K562 (cell line): ENCODE results near the gene RNF126. TPM values are rescaled to one million over a fixed set of nuclear protein-coding genes. Genes with fewer than 3 reads are reported as not detected.
A peak's percentile ranks its signal among the peaks of the same experiment; 100 is the strongest.

ENCODE experiments used
- ATAC-seq: fragments of 200-7000 bp; cut with Tn5 transposase; 3 replicates; pipeline ENCODE4 v1.9.1; 2020; ENCODE audit warnings: moderate library complexity
- BruUV-seq: library from RNA; stranded (reverse); fragments of 400-500 nt; replicated peaks from 2 replicates; lab custom pipeline; 2021; lab: Mats Ljungman, UMichigan
- CTCF ChIA-PET: fragments of 300-600 bp; formaldehyde crosslinking; extraction: SDS; loops from one replicate; lab custom pipeline; 2021; ENCODE audit warnings: low intra/inter-chr PET ratio; lab: Yijun Ruan, JAX
- POLR2A ChIA-PET: fragments of 300-600, 350-650 bp; sonication (Branson Sonifier 250); formaldehyde crosslinking; extraction: SDS; loops from one replicate; lab custom pipeline; 2021; ENCODE audit warnings: antibody characterized with exemption, inconsistent platforms; lab: Yijun Ruan, JAX
- DNase-seq, 4 experiments: peaks; one replicate each; pipeline versions ENCODE4 v3.0.0 to v3.0.0-alpha.2; 2011 to 2018; ENCODE audit warnings: low spot score in 3 of 4, mixed read lengths in 3 of 4; ENCODE audit errors: extremely low read depth in 1 of 4
- FAIRE-seq: peaks from 2 replicates; lab custom pipeline; 2011; peaks lifted over from hg19 to GRCh38; lab: Jason Lieb, UNC
- H2AFZ ChIP-seq: 2 replicates; pipeline ENCODE4 v1.6.0; 2011; ENCODE audit warnings: low read depth, low read length, control low read depth, inconsistent platforms
- H3K27ac ChIP-seq: fragments of 200-600 bp; 3 replicates; pipeline ENCODE4 v1.8.0; 2011; ENCODE audit warnings: low read depth, mild to moderate bottlenecking, control low read depth, inconsistent platforms, low read length, moderate library complexity, mixed read lengths; ENCODE audit errors: extremely low read depth
- H3K27me3 ChIP-seq, 2 experiments: fragments of 300-600 bp in 1 of 2; 2 replicates in 1 of 2; 3 replicates in 1 of 2; pipeline versions ENCODE4 v1.6.0 to v1.8.0; 2011; ENCODE audit warnings: inconsistent platforms in 2 of 2, low read length in 2 of 2, mild to moderate bottlenecking in 1 of 2, mixed read lengths in 1 of 2, moderate library complexity in 1 of 2; ENCODE audit not compliant: control insufficient read depth in 2 of 2, insufficient read depth in 2 of 2
- H3K36me3 ChIP-seq: fragments of 300-600 bp; 3 replicates; pipeline ENCODE4 v1.8.0; 2011; ENCODE audit warnings: mild to moderate bottlenecking, low read length, inconsistent platforms; ENCODE audit not compliant: control insufficient read depth, insufficient read depth
- H3K4me1 ChIP-seq, 2 experiments: fragments of 200-600 bp in 1 of 2; replicated peaks in 1 of 2; 2 replicates in 1 of 2; 3 replicates in 1 of 2; pipeline versions ENCODE4 v1.5.1 to v1.8.0; 2011; ENCODE audit warnings: inconsistent platforms in 2 of 2, low read length in 2 of 2, mild to moderate bottlenecking in 1 of 2, mixed read lengths in 1 of 2, moderate library complexity in 1 of 2; ENCODE audit not compliant: control insufficient read depth in 2 of 2, insufficient read depth in 2 of 2
- H3K4me2 ChIP-seq: 2 replicates; pipeline ENCODE4 v1.6.1; 2011; ENCODE audit warnings: low read length, control low read depth, inconsistent platforms, mixed read lengths; ENCODE audit not compliant: insufficient read depth
- H3K4me3 ChIP-seq: fragments of 200-600 bp; sonication (generic), shearing (Covaris generic); 2 replicates; pipeline ENCODE4 v1.5.1; 2016; ENCODE audit warnings: control low read depth, inconsistent platforms
- H3K79me2 ChIP-seq: fragments of 200-600 bp; 3 replicates; pipeline ENCODE4 v1.8.0; 2011; ENCODE audit warnings: low read length, inconsistent platforms; ENCODE audit not compliant: control insufficient read depth, insufficient read depth
- H3K9ac ChIP-seq, 2 experiments: 2 replicates each; pipeline versions ENCODE4 v1.6.0 to v1.6.1; 2011; ENCODE audit warnings: low read depth in 2 of 2, low read length in 2 of 2, control low read depth in 1 of 2, inconsistent platforms in 1 of 2, mild to moderate bottlenecking in 1 of 2, mixed read lengths in 1 of 2; ENCODE audit not compliant: insufficient read depth in 1 of 2
- H3K9me1 ChIP-seq: one replicate; pipeline ENCODE4 v1.6.0; 2011; ENCODE audit warnings: inconsistent platforms, mild to moderate bottlenecking, low read length, moderate library complexity; ENCODE audit not compliant: control insufficient read depth, insufficient read depth
- H3K9me3 ChIP-seq: replicated peaks from 2 replicates; pipeline ENCODE4 v1.5.1; 2011; ENCODE audit warnings: low read depth, low read length, inconsistent platforms; ENCODE audit not compliant: control insufficient read depth, insufficient read depth
- H4K20me1 ChIP-seq: replicated peaks from 2 replicates; pipeline ENCODE4 v1.6.1; 2011; ENCODE audit warnings: low read length, inconsistent platforms, mixed read lengths; ENCODE audit not compliant: control insufficient read depth, insufficient read depth
- CAMTA2 ChIP-seq: fragments of 250-450 bp; sonication (Bioruptor Pico); conservative IDR thresholded peaks from 2 replicates; pipeline ENCODE4 v1.5.1; 2022
- CC2D1A ChIP-seq: fragments of 450-650 bp; IDR thresholded peaks from 2 replicates; pipeline ENCODE4 v1.6.1; 2017; ENCODE audit warnings: mild to moderate bottlenecking
- DMBX1 ChIP-seq: fragments of 250-450 bp; sonication (Bioruptor Pico); IDR thresholded peaks from 2 replicates; pipeline ENCODE4 v1.8.0; 2022; ENCODE audit warnings: inconsistent platforms, mild to moderate bottlenecking, moderate library complexity, borderline replicate concordance
- GATAD2B ChIP-seq: fragments of 450-650 bp; IDR thresholded peaks from 2 replicates; pipeline ENCODE4 v1.6.1; 2017; ENCODE audit warnings: mild to moderate bottlenecking, borderline replicate concordance
- SMARCC2 ChIP-seq: fragments of 450-650 bp; IDR thresholded peaks from 2 replicates; pipeline ENCODE4 v1.6.1; 2017; ENCODE audit warnings: antibody characterized with exemption, moderate library complexity, mild to moderate bottlenecking, low read depth
- STAG1 ChIP-seq: sonication (generic); formaldehyde crosslinking; IDR thresholded peaks from 2 replicates; pipeline ENCODE4 v1.5.0; 2020; ENCODE audit warnings: missing genetic modification reagents, borderline replicate concordance
- TRIM24 ChIP-seq, 2 experiments: fragments of 450-650 bp; IDR thresholded peaks; 2 replicates each; pipeline ENCODE4 v1.6.1; 2016
- ZBTB7A ChIP-seq: IDR thresholded peaks from 2 replicates; pipeline ENCODE4 v1.6.1; 2011; ENCODE audit warnings: low read depth, mild to moderate bottlenecking, low read length, moderate library complexity, borderline replicate concordance; ENCODE audit not compliant: control insufficient read depth
- ZKSCAN3 ChIP-seq: fragments of 250-450 bp; sonication (Bioruptor Pico); IDR thresholded peaks from 2 replicates; pipeline ENCODE4 v1.4.0; 2020
- ZNF431 ChIP-seq: sonication (generic); formaldehyde crosslinking; IDR thresholded peaks from 2 replicates; pipeline ENCODE4 v1.8.0; 2022; ENCODE audit warnings: mild to moderate bottlenecking, missing genetic modification reagents
- ZNF584 ChIP-seq: fragments of 200-800 bp; sonication (Bioruptor generic); IDR thresholded peaks from 2 replicates; pipeline ENCODE4 v1.6.1; 2016; ENCODE audit warnings: low read depth, mild to moderate bottlenecking, missing genetic modification characterization, missing compliant biosample characterization
- WGBS: fragments of 100-300 bp; shearing (Covaris generic); methylation state at CpG from one replicate; pipeline ENCODE4 v1.1.6; 2016; ENCODE audit warnings: low coverage, mixed read lengths; ENCODE audit not compliant: insufficient coverage; ENCODE audit errors: missing lambda C conversion rate; 5-methylcytosine and 5-hydroxymethylcytosine counted together
- in situ Hi-C: fragments of 300-500 bp; cut with MboI; formaldehyde crosslinking; loops from 4 replicates; pipeline ENCODE4 v1.15.0; 2018; ENCODE audit warnings: inconsistent platforms, mixed read lengths
- intact Hi-C: fragments of 100-400 bp; cut with micrococcal nuclease; formaldehyde crosslinking; loops from 2 replicates; pipeline ENCODE4 v1.14.2; 2022
- polyA plus RNA-seq, 8 experiments: library from polyadenylated mRNA; depleted of rRNA in 4 of 8; stranded (reverse) in 5 of 8; unstranded in 3 of 8; fragments of >200 nt; fragmentation: Nextera tagmentation in 2 of 8; fragmentation: Illumina TruSeq in 1 of 8; extraction: Ambion mirVana in 2 of 8; extraction: Trizol in 1 of 8; gene quantifications; 2 replicates each; pipeline versions ENCODE4 v1.2.1 to v1.2.3, GENCODE V29; 2011 to 2014; ENCODE audit warnings: inconsistent platforms in 1 of 8, missing spikeins in 1 of 8
- total RNA-seq, 7 experiments: library from RNA; depleted of rRNA in 6 of 7; stranded (reverse); fragments of >200 nt in 6 of 7; fragmentation: Illumina TruSeq in 2 of 7; extraction: Trizol in 2 of 7; gene quantifications; 2 replicates each; pipeline versions ENCODE4 v1.2.1 to v1.2.3, GENCODE V29; 2011 to 2021; ENCODE audit warnings: low replicate concordance in 1 of 7
- TF ChIP-seq, protein P1 (sequence below): fragments of 250-450 bp; sonication (Bioruptor Pico); IDR thresholded peaks from 2 replicates; pipeline ENCODE4 v1.4.0; 2020
- TF ChIP-seq, protein P2 (sequence below), 3 experiments: fragments of 200-800 bp in 1 of 3; sonication (Bioruptor generic) in 1 of 3; sonication (generic) in 1 of 3; formaldehyde crosslinking in 1 of 3; IDR thresholded peaks; 2 replicates each; pipeline versions ENCODE4 v1.6.1 to v1.8.0; 2016 to 2022; ENCODE audit warnings: mild to moderate bottlenecking in 2 of 3, missing compliant biosample characterization in 2 of 3, missing genetic modification characterization in 2 of 3, missing genetic modification reagents in 1 of 3
- TF ChIP-seq, protein P3 (sequence below): fragments of 250-450 bp; sonication (Bioruptor Pico); IDR thresholded peaks from 2 replicates; pipeline ENCODE4 v1.4.0; 2020; ENCODE audit warnings: mild to moderate bottlenecking, moderate library complexity
- TF ChIP-seq, protein P4 (sequence below): sonication (generic); formaldehyde crosslinking; IDR thresholded peaks from 2 replicates; pipeline ENCODE4 v1.8.1; 2023; ENCODE audit warnings: mild to moderate bottlenecking, missing genetic modification reagents

RNF126 gene
- total and polyA plus RNA-seq, 9 of the 15 experiments (the other 6 are each of a cell fraction or from before 2014, with no cell fraction given): 0.27 to 101 (median 12.3) TPM

DNA sequence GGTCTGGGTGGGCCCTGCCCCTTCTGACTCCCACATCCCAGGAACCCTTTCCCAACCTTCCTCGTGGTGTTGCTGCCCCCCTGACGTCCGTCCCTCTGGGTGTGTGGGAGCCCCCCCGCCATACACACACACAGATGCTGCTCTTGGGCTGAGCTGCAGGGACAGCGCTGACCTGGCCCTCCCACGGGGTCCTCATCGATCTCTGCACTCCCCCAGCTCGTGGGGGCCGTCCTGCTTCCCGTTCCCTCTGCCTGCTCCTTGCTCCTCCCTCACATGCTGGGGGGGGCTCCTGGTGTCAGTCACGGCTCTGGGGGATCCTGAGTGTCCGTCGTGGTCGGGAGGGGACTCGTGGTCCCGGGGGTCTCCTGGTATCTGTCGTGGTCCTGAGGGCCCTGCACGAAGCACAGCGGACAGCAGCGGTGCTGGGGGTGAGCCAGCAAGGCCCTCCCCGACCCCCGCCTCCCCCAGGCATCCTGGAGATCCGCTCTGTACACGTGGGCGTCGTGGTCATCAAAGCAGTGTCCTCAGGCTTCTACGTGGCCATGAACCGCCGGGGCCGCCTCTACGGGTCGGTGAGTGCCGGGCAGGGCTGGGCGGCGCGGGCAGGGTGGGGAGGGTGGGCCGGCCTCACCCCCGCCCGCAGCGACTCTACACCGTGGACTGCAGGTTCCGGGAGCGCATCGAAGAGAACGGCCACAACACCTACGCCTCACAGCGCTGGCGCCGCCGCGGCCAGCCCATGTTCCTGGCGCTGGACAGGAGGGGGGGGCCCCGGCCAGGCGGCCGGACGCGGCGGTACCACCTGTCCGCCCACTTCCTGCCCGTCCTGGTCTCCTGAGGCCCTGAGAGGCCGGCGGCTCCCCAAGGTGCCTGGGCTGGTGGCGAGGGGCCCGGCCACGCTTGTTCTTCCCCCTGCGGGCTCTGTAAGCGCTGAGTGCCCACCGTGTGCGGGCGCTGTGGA is 20.0 kb downstream of the RNF126 start:
- H2AFZ ChIP-seq: no peak overlapping the region
- WGBS: 65% methylated on average over 28 of the region's 70 CpGs
- H3K4me2 ChIP-seq: no peak overlapping the region
- H3K79me2 ChIP-seq: no peaks in the 10 kb centered on the region
- H3K27me3 ChIP-seq: no peaks in the 10 kb centered on the region
- no peak overlapping the region; a peak in 1 of 4 replicates for H3K9ac ChIP-seq
- no peak overlapping the region for H3K4me3 ChIP-seq
- no peaks in the 10 kb centered on the region for H4K20me1 ChIP-seq
- in situ Hi-C loops: no loop called here
- BruUV-seq: no TSS peak
- ChIA-PET CTCF (no interaction called here), POLR2A (interaction anchor here (1.0 kb wide), 1 partner anchor 20 kb away, joined by 3 read pairs; the partner anchor contains the start of gene RNF126)
- intact Hi-C loops: no loop called here
- H3K9me3 ChIP-seq: no peaks in the 10 kb centered on the region
- no peak overlapping the region for H3K27ac ChIP-seq
- H3K4me1 ChIP-seq: peaks cover 4 to 63% of the 10 kb centered on the region in 2 experiments; a peak in 4 of 5 replicates
- peaks cover 35% of the 10 kb centered on the region; the same call in 1 of the 3 replicates for H3K36me3 ChIP-seq
- FAIRE-seq (no peak), DNase-seq (peak in 2 of 4 experiments; percentile 41 to 42), ATAC-seq (no peak)
- no peaks in the 10 kb centered on the region for H3K9me1 ChIP-seq
- TF ChIP-seq ZNF584 (CRISPR knock-in tag) (no peak), ZBTB7A (0 out of 2 replicates have a peak, but pooled peaks have one; percentile 20), ZNF431 (CRISPR knock-in tag) (no peak), GATAD2B (no peak), ZKSCAN3 (no peak), SMARCC2 (no peak), CC2D1A (no peak), TRIM24 (IDR thresholded peaks at IDR 0.05) (no peak), STAG1 (CRISPR knock-in tag) (no peak), DMBX1 (CRISPR knock-in tag) (no peak), CAMTA2 (CRISPR knock-in tag) (no peak)
- TF ChIP-seq, protein P1, sequence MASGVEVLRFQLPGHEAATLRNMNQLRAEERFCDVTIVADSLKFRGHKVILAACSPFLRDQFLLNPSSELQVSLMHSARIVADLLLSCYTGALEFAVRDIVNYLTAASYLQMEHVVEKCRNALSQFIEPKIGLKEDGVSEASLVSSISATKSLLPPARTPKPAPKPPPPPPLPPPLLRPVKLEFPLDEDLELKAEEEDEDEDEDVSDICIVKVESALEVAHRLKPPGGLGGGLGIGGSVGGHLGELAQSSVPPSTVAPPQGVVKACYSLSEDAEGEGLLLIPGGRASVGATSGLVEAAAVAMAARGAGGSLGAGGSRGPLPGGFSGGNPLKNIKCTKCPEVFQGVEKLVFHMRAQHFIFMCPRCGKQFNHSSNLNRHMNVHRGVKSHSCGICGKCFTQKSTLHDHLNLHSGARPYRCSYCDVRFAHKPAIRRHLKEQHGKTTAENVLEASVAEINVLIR (CRISPR knock-in tag): no peak
- TF ChIP-seq, protein P2, sequence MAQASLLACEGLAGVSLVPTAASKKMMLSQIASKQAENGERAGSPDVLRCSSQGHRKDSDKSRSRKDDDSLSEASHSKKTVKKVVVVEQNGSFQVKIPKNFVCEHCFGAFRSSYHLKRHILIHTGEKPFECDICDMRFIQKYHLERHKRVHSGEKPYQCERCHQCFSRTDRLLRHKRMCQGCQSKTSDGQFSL (CRISPR knock-in tag; IDR thresholded peaks at IDR 0.05): peak; percentile 68; the same call in 1 of the 2 replicates
- TF ChIP-seq, protein P2 (tag; IDR thresholded peaks at IDR 0.05): no peak
- TF ChIP-seq, protein P3, sequence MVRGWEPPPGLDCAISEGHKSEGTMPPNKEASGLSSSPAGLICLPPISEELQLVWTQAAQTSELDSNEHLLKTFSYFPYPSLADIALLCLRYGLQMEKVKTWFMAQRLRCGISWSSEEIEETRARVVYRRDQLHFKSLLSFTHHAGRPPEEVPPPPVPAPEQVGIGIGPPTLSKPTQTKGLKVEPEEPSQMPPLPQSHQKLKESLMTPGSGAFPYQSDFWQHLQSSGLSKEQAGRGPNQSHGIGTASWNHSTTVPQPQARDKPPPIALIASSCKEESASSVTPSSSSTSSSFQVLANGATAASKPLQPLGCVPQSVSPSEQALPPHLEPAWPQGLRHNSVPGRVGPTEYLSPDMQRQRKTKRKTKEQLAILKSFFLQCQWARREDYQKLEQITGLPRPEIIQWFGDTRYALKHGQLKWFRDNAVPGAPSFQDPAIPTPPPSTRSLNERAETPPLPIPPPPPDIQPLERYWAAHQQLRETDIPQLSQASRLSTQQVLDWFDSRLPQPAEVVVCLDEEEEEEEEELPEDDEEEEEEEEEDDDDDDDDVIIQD (CRISPR knock-in tag): no peak
- TF ChIP-seq, protein P4, sequence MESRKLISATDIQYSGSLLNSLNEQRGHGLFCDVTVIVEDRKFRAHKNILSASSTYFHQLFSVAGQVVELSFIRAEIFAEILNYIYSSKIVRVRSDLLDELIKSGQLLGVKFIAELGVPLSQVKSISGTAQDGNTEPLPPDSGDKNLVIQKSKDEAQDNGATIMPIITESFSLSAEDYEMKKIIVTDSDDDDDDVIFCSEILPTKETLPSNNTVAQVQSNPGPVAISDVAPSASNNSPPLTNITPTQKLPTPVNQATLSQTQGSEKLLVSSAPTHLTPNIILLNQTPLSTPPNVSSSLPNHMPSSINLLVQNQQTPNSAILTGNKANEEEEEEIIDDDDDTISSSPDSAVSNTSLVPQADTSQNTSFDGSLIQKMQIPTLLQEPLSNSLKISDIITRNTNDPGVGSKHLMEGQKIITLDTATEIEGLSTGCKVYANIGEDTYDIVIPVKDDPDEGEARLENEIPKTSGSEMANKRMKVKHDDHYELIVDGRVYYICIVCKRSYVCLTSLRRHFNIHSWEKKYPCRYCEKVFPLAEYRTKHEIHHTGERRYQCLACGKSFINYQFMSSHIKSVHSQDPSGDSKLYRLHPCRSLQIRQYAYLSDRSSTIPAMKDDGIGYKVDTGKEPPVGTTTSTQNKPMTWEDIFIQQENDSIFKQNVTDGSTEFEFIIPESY (CRISPR knock-in tag): peak; percentile 80
